ENCODE data around the gene TMUB1.

DNA sequence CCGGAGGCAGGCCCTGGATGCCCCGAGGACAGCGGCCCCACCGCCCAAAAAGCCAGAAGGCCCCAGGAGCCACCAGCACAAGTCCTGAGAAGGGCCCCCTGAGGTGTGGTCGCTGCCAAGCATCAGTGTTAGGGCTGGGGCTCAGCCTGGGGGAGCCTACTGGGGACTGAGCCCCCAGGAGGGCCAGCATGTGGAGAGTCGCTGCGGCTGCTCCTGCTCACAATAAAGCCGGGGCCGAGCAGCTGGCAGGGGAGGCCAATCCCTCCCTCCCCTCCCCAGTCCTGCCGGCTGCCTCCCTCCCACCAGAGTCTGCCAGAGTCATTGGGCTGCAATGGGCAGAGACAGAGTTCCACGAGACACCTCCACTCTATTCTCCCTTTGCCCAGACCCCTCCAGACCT, 38.0 kb downstream of the TMUB1 start:
- TF ChIP-seq POLR2A (IDR thresholded peaks at IDR 0.05; ENCODE audit: low read depth, low read length) (no peak), POLR2AphosphoS5 (IDR thresholded peaks at IDR 0.05; ENCODE audit: low read depth, low read length) (no peak), TAF1 (IDR thresholded peaks at IDR 0.05; ENCODE audit: low read depth, low read length) (no peak)
